ENCODE results near the gene LHFPL6.
A peak's percentile ranks its signal among the peaks of the same experiment; 100 is the strongest.

The LHFPL6 gene

GRCh38 chr13:39405596-39406205 is 197.3 kb downstream of the LHFPL6 start:
- CTCF ChIA-PET: interaction anchor here (0.6 to 1.4 kb wide), 4 partner anchors 13 to 353 kb away, joined by 3 to 7 read pairs (median 3); no protein-coding TSS in a partner anchor
- no peak for TF ChIP-seq ZNF384 (IDR thresholded peaks at IDR 0.05)
- 0 out of 2 replicates have a peak, but pooled peaks have one; percentile 9 for TF ChIP-seq PKNOX1 (IDR thresholded peaks at IDR 0.05)
- POLR2A ChIA-PET: interaction anchor here (0.6 kb wide), 1 partner anchor 14 kb away, joined by 3 read pairs; no protein-coding TSS in a partner anchor
- no peak for DNase-seq (ENCODE audit: extremely low spot score)

- ChIA-PET CTCF (interaction anchor here (0.6 to 1.4 kb wide), 4 partner anchors 13 to 352 kb away, joined by 3 to 7 read pairs (median 3); no protein-coding TSS in a partner anchor), POLR2A (no interaction called here)
- DNase-seq (ENCODE audit: extremely low spot score): no peak
- TF ChIP-seq ARNT (IDR thresholded peaks at IDR 0.05) (no peak), SP1 (IDR thresholded peaks at IDR 0.05) (no peak), PKNOX1 (IDR thresholded peaks at IDR 0.05) (no peak)
Measured at GRCh38 chr13:39405107-39405506, 197.9 kb downstream of the LHFPL6 start.

DNA sequence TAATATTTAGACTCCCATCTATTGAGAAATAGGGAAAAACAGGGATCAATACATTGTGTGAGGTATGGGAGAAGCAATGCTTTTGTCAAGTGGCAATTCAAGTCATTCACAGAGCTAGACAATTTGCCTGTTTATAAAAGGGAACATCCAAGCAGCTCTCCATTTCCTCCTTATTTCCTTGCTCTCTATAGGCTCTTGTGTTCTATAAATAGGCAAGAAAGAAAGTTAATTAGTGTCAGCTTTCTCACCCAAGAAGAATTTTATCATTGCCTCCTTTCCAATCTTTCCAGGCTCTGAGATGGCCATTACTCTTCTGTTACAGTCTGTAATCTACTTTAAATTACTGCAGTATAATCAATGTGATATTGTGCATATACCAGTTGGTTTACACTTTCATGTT is 199.9 kb downstream of the LHFPL6 start:
- CTCF ChIA-PET: interaction anchor here (0.8 kb wide), 1 partner anchor 208 kb away, joined by 3 read pairs; no protein-coding TSS in a partner anchor

GRCh38 chr13:39402221-39402970 is 200.6 kb downstream of the LHFPL6 start:
- ChIA-PET POLR2A (no interaction called here), CTCF (interaction anchor here (0.8 kb wide), 1 partner anchor 209 kb away, joined by 3 read pairs; no protein-coding TSS in a partner anchor)
- DNase-seq (ENCODE audit: extremely low spot score): no peak
- TF ChIP-seq CTBP1 (IDR thresholded peaks at IDR 0.05; ENCODE audit: borderline replicate concordance) (no peak), ZNF384 (IDR thresholded peaks at IDR 0.05) (no peak), LEF1 (IDR thresholded peaks at IDR 0.05; ENCODE audit: borderline replicate concordance) (no peak), BHLHE40 (IDR thresholded peaks at IDR 0.05; ENCODE audit: borderline replicate concordance) (no peak), ARNT (IDR thresholded peaks at IDR 0.05) (no peak), HDGF (IDR thresholded peaks at IDR 0.05; ENCODE audit: borderline replicate concordance) (no peak), FOXK2 (IDR thresholded peaks at IDR 0.05) (no peak), NFRKB (IDR thresholded peaks at IDR 0.05) (no peak), SP1 (IDR thresholded peaks at IDR 0.05) (no peak), TARDBP (IDR thresholded peaks at IDR 0.05) (no peak), FOXM1 (IDR thresholded peaks at IDR 0.05; ENCODE audit: borderline replicate concordance) (no peak), ELF4 (IDR thresholded peaks at IDR 0.05) (no peak), PKNOX1 (IDR thresholded peaks at IDR 0.05) (no peak), SUZ12 (IDR thresholded peaks at IDR 0.05) (no peak), FOXA1 (IDR thresholded peaks at IDR 0.05) (no peak), L3MBTL2 (conservative IDR thresholded peaks at IDR 0.05) (no peak)

More for the DNA sequence above, 199.9 kb downstream of the LHFPL6 start:
- DNase-seq (ENCODE audit: extremely low spot score): no peak
- no peak for TF ChIP-seq ARNT (IDR thresholded peaks at IDR 0.05)
- TF ChIP-seq ELF4 (IDR thresholded peaks at IDR 0.05): no peak
- POLR2A ChIA-PET: no interaction called here

DNA sequence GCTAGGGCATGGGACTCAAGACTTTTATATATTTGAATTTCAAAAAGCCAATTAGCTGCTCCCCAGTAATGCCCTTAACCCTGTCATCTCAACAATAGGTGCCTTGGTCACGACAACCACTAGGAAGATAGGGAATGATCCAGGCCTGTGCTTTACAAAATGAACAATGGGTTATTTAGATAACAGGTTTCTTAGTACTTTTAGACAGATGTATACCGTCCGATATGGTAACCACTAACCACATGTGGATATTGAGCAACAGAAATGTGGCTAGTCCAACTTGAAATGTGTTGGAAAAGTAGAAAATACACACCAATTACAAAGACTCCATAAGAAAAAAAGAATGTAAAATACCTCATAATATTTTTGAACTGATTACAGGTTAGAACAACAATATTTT is 201.2 kb downstream of the LHFPL6 start:
- no peak for DNase-seq (ENCODE audit: extremely low spot score)
- TF ChIP-seq TARDBP (IDR thresholded peaks at IDR 0.05) (no peak), NFRKB (IDR thresholded peaks at IDR 0.05) (no peak), FOXK2 (IDR thresholded peaks at IDR 0.05) (no peak), CTBP1 (IDR thresholded peaks at IDR 0.05; ENCODE audit: borderline replicate concordance) (no peak), FOXM1 (IDR thresholded peaks at IDR 0.05; ENCODE audit: borderline replicate concordance) (no peak), SP1 (IDR thresholded peaks at IDR 0.05) (no peak), FOXA1 (IDR thresholded peaks at IDR 0.05) (no peak)
- ChIA-PET POLR2A (no interaction called here), CTCF (no interaction called here)

DNA sequence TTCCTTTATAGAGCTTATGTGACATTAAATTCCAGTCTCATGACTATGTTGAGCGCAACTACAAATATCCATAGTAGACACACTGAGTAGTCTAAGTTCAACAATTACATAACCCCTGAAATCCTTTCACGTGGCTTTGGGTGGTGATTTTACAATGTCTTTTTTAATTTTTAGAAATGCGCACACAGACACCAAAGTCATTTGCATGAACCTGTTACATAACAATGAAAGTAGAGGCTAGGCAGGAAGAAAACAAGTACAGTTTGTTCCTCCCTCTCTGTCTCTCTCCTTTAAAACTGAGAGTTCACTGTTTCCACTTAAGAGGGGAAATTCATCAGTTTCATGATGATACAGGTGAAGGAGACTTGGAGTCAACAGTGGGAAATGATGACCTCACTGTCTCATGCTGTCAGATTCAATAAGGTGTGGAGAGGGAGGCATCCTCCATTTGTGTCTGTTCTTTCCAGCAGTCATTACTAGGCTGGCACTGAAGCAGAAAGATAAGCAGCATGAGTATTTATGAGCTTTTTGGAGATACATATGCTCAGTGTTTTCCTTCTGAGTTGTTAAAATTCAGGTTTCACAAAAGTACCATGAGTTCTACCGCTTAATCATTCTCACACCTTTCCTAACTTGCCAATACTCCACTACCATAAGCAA is 201.8 kb downstream of the LHFPL6 start:
- DNase-seq (ENCODE audit: extremely low spot score): no peak
- ChIA-PET CTCF (no interaction called here), POLR2A (no interaction called here)
- TF ChIP-seq CTBP1 (IDR thresholded peaks at IDR 0.05; ENCODE audit: borderline replicate concordance): no peak
- no peak for TF ChIP-seq PKNOX1 (IDR thresholded peaks at IDR 0.05)
- TF ChIP-seq ARNT (IDR thresholded peaks at IDR 0.05): no peak
- TF ChIP-seq ELF4 (IDR thresholded peaks at IDR 0.05): no peak

Data from HEK293T (cell line).